Kidney (tissue), 14 donors: ENCODE data around the gene GOLIM4. TPM values are rescaled to one million over a fixed set of nuclear protein-coding genes. Genes with fewer than 3 reads are reported as not detected.
"Not testable (repeated sequence)": the region's sequence is repeated elsewhere in the genome, so short reads cannot be mapped to it uniquely, and the experiment has no call there.

Source experiments
- DNase-seq, 5 donors: peaks; one replicate each; pipeline ENCODE4 v3.0.0-alpha.2; 2013 to 2020
- FAIRE-seq: peaks from 2 replicates; lab custom pipeline; 2012; peaks lifted over from hg19 to GRCh38; lab: Jason Lieb, UNC
- H3K27ac ChIP-seq, 2 donors: one replicate each; pipeline ENCODE4 v1.7.0; 2013; ENCODE audit warnings: low read depth in 2 of 2, low read length in 2 of 2, inconsistent platforms in 1 of 2
- H3K27me3 ChIP-seq: one replicate; pipeline ENCODE4 v1.7.1; 2013; ENCODE audit warnings: low read length, inconsistent platforms; ENCODE audit not compliant: control insufficient read depth, insufficient read depth
- H3K36me3 ChIP-seq, 3 donors: one replicate each; pipeline versions ENCODE4 v1.7.0 to v1.7.1; 2013; ENCODE audit warnings: low read length in 3 of 3, control low read depth in 1 of 3, inconsistent platforms in 1 of 3; ENCODE audit not compliant: insufficient read depth in 3 of 3, control insufficient read depth in 2 of 3
- H3K4me1 ChIP-seq, 3 donors: one replicate each; pipeline versions ENCODE4 v1.7.0 to v1.7.1; 2013; ENCODE audit warnings: low read length in 3 of 3, inconsistent platforms in 1 of 3, low read depth in 1 of 3; ENCODE audit not compliant: control insufficient read depth in 2 of 3, insufficient read depth in 2 of 3
- H3K4me3 ChIP-seq, 3 donors: one replicate each; pipeline versions ENCODE4 v1.7.0 to v1.8.1; 2013; ENCODE audit warnings: low read length in 3 of 3, control low read depth in 1 of 3, inconsistent platforms in 1 of 3
- H3K9ac ChIP-seq, 3 donors: one replicate each; pipeline versions ENCODE4 v1.7.0 to v1.7.1; 2013; ENCODE audit warnings: low read length in 3 of 3, control low read depth in 1 of 3, inconsistent platforms in 1 of 3
- H3K9me3 ChIP-seq, 3 donors: one replicate each; pipeline versions ENCODE4 v1.7.0 to v1.7.1; 2013; ENCODE audit warnings: low read length in 3 of 3, control low read depth in 1 of 3, inconsistent platforms in 1 of 3; ENCODE audit not compliant: control insufficient read depth in 2 of 3, insufficient read depth in 1 of 3
- CTCF ChIP-seq: IDR thresholded peaks from 3 replicates; pipeline ENCODE4 v1.5.1; 2012; ENCODE audit warnings: mild to moderate bottlenecking, moderate library complexity, borderline replicate concordance; ENCODE audit not compliant: insufficient read depth; ENCODE audit errors: extremely low read depth
- intact Hi-C: fragments of 100-400 bp; cut with DNase I; formaldehyde crosslinking; loops from one replicate; pipeline ENCODE4 v1.11.1; 2022
- polyA plus RNA-seq: library from polyadenylated mRNA; stranded (reverse); fragments of 350-450 nt; fragmentation: Illumina TruSeq; extraction: RNeasy Lipid Tissue Mini Kit (QIAGEN cat#74804); gene quantifications from one replicate; pipeline ENCODE4 v1.2.3, GENCODE V29; 2014; ENCODE audit warnings: low read depth, low replicate concordance; ENCODE audit not compliant: insufficient read depth
- total RNA-seq: library from RNA; stranded (reverse); fragmentation: NEBNext Ultra II Directional; extraction: Animal tissue kit (Norgen Biotek cat#: 25700); gene quantifications from one replicate; pipeline ENCODE4 v1.2.1, GENCODE V29; 2021
- donor health status: control.
- donor health status: control.
- donor health status: control.
- donor health status: control.
- donor health status: control.
- donor health status: DM: yes; HTN: yes; CAD: no.
- donor health status: Normal renal cell carcinoma (clear cell type).

Gene GOLIM4
- total and polyA plus RNA-seq, 2 donors from 2014 or later: 15.5 to 29.9 TPM

GRCh38 chr3:168139947-168140346, 44.2 kb upstream of the GOLIM4 start:
- DNase-seq (no peak), FAIRE-seq (no peak)
- no peak overlapping the region for H3K9ac ChIP-seq
- H3K27me3 ChIP-seq: no peaks in the 10 kb centered on the region
- intact Hi-C loops: no loop called here
- H3K9me3 ChIP-seq: no peaks in the 10 kb centered on the region
- H3K4me3 ChIP-seq: no peak overlapping the region
- no peaks in the 10 kb centered on the region for H3K4me1 ChIP-seq
- no peak for TF ChIP-seq CTCF
- H3K36me3 ChIP-seq: no peaks in the 10 kb centered on the region
- H3K27ac ChIP-seq: no peak overlapping the region

- TF ChIP-seq CTCF: no peak
- Histone ChIP-seq H3K27ac (no peak overlapping the region), H3K9me3 (no peaks in the 10 kb centered on the region), H3K27me3 (no peaks in the 10 kb centered on the region), H3K4me3 (no peak overlapping the region), H3K9ac (no peak overlapping the region), H3K36me3 (no peaks in the 10 kb centered on the region), H3K4me1 (no peaks in the 10 kb centered on the region)
- DNase-seq (no peak), FAIRE-seq (no peak)
- intact Hi-C loops: no loop called here
Measured at GRCh38 chr3:168138421-168138820, 42.7 kb upstream of the GOLIM4 start.

GRCh38 chr3:168134931-168135330, 39.2 kb upstream of the GOLIM4 start:
- no peak for DNase-seq
- Histone ChIP-seq H3K9me3 (no peaks in the 10 kb centered on the region), H3K9ac (no peak overlapping the region), H3K27ac (no peak overlapping the region), H3K4me3 (no peak overlapping the region), H3K4me1 (no peaks in the 10 kb centered on the region), H3K27me3 (no peaks in the 10 kb centered on the region), H3K36me3 (no peaks in the 10 kb centered on the region)
- no peak for FAIRE-seq
- intact Hi-C loops: no loop called here
- no peak for TF ChIP-seq CTCF

- H3K27me3 ChIP-seq, FAIRE-seq, intact Hi-C loops, H3K36me3 ChIP-seq, DNase-seq, H3K4me1 ChIP-seq, H3K9me3 ChIP-seq, H3K9ac ChIP-seq, H3K4me3 ChIP-seq, H3K27ac ChIP-seq: not testable (repeated sequence)
Measured at GRCh38 chr3:168130250-168130649, 34.5 kb upstream of the GOLIM4 start.

- intact Hi-C loops, H3K9ac ChIP-seq, H3K27me3 ChIP-seq, H3K27ac ChIP-seq, DNase-seq, H3K4me3 ChIP-seq, H3K4me1 ChIP-seq, H3K36me3 ChIP-seq, H3K9me3 ChIP-seq, FAIRE-seq: not testable (repeated sequence)
Measured at GRCh38 chr3:168128463-168128862, 32.7 kb upstream of the GOLIM4 start.
